Neural cell (in vitro differentiated cells): Measurements from ENCODE around the gene YPEL2. TPM values are rescaled to one million over a fixed set of nuclear protein-coding genes. Genes with fewer than 3 reads are reported as not detected.

ENCODE experiments used
- H2AFZ ChIP-seq: fragments of 200-600, 300-800 bp; sonication (generic), shearing (Covaris generic); 2 replicates; pipeline ENCODE4 v1.6.0; 2014; ENCODE audit warnings: low read depth, mild to moderate bottlenecking, antibody characterized with exemption, low read length, moderate library complexity
- H3F3A ChIP-seq: fragments of 200-600 bp; shearing (Covaris generic); 2 replicates; pipeline ENCODE4 v1.6.1; 2016; ENCODE audit warnings: mild to moderate bottlenecking, moderate library complexity, mixed read lengths, antibody characterized with exemption, low read length; ENCODE audit not compliant: insufficient read depth, poor library complexity, severe bottlenecking
- H3K27ac ChIP-seq: fragments of 200-600, 300-800 bp; sonication (generic), shearing (Covaris generic); 2 replicates; pipeline ENCODE4 v1.5.1; 2014; ENCODE audit warnings: mild to moderate bottlenecking, low read length, moderate library complexity
- H3K27me3 ChIP-seq: fragments of 300-800, 200-600 bp; sonication (generic), shearing (Covaris generic); 2 replicates; pipeline ENCODE4 v1.6.0; 2014; ENCODE audit warnings: mild to moderate bottlenecking, low read depth, low read length, moderate library complexity; ENCODE audit not compliant: insufficient read depth
- H3K36me3 ChIP-seq: fragments of 300-800, 200-600 bp; sonication (generic), shearing (Covaris generic); 2 replicates; pipeline ENCODE4 v1.5.1; 2014; ENCODE audit warnings: mild to moderate bottlenecking, antibody characterized with exemption, low read length, moderate library complexity; ENCODE audit not compliant: insufficient read depth
- H3K4me2 ChIP-seq: fragments of 300-800, 200-600 bp; sonication (generic), shearing (Covaris generic); 2 replicates; pipeline ENCODE4 v1.6.0; 2014; ENCODE audit warnings: mild to moderate bottlenecking, low read length
- H3K4me3 ChIP-seq: fragments of 300-800, 200-600 bp; sonication (generic), shearing (Covaris generic); 2 replicates; pipeline ENCODE4 v1.5.1; 2014; ENCODE audit warnings: mild to moderate bottlenecking, low read length, moderate library complexity
- H3K79me2 ChIP-seq: fragments of 200-600 bp; shearing (Covaris generic); replicated peaks from 2 replicates; pipeline ENCODE4 v1.6.0; 2014; ENCODE audit warnings: mild to moderate bottlenecking, low read length, moderate library complexity; ENCODE audit not compliant: insufficient read depth
- H3K9ac ChIP-seq: fragments of 300-800, 200-600 bp; sonication (generic), shearing (Covaris generic); 2 replicates; pipeline ENCODE4 v1.6.1; 2016; ENCODE audit warnings: mild to moderate bottlenecking, low read length, mixed read lengths
- H3K9me2 ChIP-seq: fragments of 200-600 bp; shearing (Covaris generic); 2 replicates; pipeline ENCODE4 v1.6.1; 2016; ENCODE audit warnings: mild to moderate bottlenecking, low read length, mixed read lengths; ENCODE audit not compliant: insufficient read depth
- H3K9me3 ChIP-seq: fragments of 200-600, 300-800 bp; sonication (generic), shearing (Covaris generic); 2 replicates; pipeline ENCODE4 v1.6.1; 2016; ENCODE audit warnings: mild to moderate bottlenecking, mixed run types, low read length, moderate library complexity, mixed read lengths
- H4K20me1 ChIP-seq: fragments of 200-600 bp; shearing (Covaris generic); 2 replicates; pipeline ENCODE4 v1.6.1; 2016; ENCODE audit warnings: mild to moderate bottlenecking, mixed run types; ENCODE audit not compliant: insufficient read depth
- CTCF ChIP-seq: fragments of 450-650 bp; IDR thresholded peaks from 2 replicates; pipeline ENCODE4 v1.5.1; 2014; ENCODE audit warnings: antibody characterized with exemption, mild to moderate bottlenecking, moderate library complexity; ENCODE audit not compliant: poor library complexity, severe bottlenecking
- EP300 ChIP-seq: fragments of 450-650 bp; conservative IDR thresholded peaks from 2 replicates; pipeline ENCODE4 v1.6.1; 2014; ENCODE audit warnings: antibody characterized with exemption, mild to moderate bottlenecking, moderate library complexity; ENCODE audit not compliant: poor library complexity, severe bottlenecking
- EZH2 ChIP-seq: fragments of 200-600, 300-800 bp; shearing (Covaris generic), sonication (generic); IDR thresholded peaks from 2 replicates; pipeline ENCODE4 v1.6.1; 2014; ENCODE audit warnings: antibody characterized with exemption, low read length, borderline replicate concordance, mild to moderate bottlenecking; ENCODE audit not compliant: insufficient read depth, poor library complexity, severe bottlenecking
- MXI1 ChIP-seq: fragments of 450-650 bp; conservative IDR thresholded peaks from 2 replicates; pipeline ENCODE4 v1.6.1; 2014; ENCODE audit warnings: antibody characterized with exemption, mild to moderate bottlenecking; ENCODE audit not compliant: poor library complexity, severe bottlenecking
- POLR2AphosphoS5 ChIP-seq: IDR thresholded peaks from 2 replicates; pipeline ENCODE4 v1.6.1; 2012
- RAD21 ChIP-seq: fragments of 450-650 bp; conservative IDR thresholded peaks from 2 replicates; pipeline ENCODE4 v1.6.1; 2014; ENCODE audit warnings: antibody characterized with exemption, mild to moderate bottlenecking, moderate library complexity
- REST ChIP-seq: IDR thresholded peaks from 2 replicates; pipeline ENCODE4 v1.6.1; 2012; ENCODE audit warnings: borderline replicate concordance
- SMC3 ChIP-seq: fragments of 450-650 bp; conservative IDR thresholded peaks from 2 replicates; pipeline ENCODE4 v1.6.1; 2014; ENCODE audit warnings: antibody characterized with exemption, mild to moderate bottlenecking, moderate library complexity; ENCODE audit not compliant: poor library complexity
- TAF1 ChIP-seq: IDR thresholded peaks from 2 replicates; pipeline ENCODE4 v1.6.1; 2012; ENCODE audit warnings: low read depth
- polyA plus RNA-seq: library from polyadenylated mRNA; depleted of rRNA; stranded (reverse); fragments of >200 nt; gene quantifications from 2 replicates; pipeline ENCODE4 v1.2.3, GENCODE V29; 2014

The YPEL2 gene
- polyA plus RNA-seq, 1 donor from 2014 or later = 17.0 TPM

DNA sequence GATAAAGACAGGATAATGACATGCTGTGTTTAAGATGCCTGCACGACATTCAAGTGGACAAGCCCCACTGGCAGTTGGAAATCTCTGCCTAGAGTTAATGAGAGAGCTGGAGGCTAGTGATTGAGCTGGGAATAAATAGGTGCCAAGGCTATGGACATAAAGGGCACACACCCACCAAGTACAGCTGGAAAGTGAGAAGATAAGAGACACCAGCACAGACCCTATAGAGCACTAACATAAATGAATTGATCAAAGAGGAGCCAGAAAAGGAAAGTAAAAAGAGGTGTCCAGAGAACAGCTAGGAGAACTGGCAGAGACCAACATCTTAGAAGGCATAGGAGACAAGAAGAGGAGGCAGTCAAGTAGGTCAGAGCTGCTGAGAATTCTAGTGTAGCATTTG, 101.2 kb downstream of the YPEL2 start:
- H3K36me3 ChIP-seq = no peaks in the 10 kb centered on the region
- no peaks in the 10 kb centered on the region for H3F3A ChIP-seq
- TF ChIP-seq EP300 (no peak), MXI1 (no peak), REST (no peak), RAD21 (no peak), TAF1 (no peak), SMC3 (no peak)
- peaks cover 3% of the 10 kb centered on the region for H3K9me3 ChIP-seq
- H3K9ac ChIP-seq = no peak overlapping the region
- no peak overlapping the region for H3K27ac ChIP-seq
- H3K79me2 ChIP-seq = no peaks in the 10 kb centered on the region
- H4K20me1 ChIP-seq = no peaks in the 10 kb centered on the region
- H3K27me3 ChIP-seq = no peaks in the 10 kb centered on the region
- H3K4me2 ChIP-seq = no peak overlapping the region
- H3K9me2 ChIP-seq = no peaks in the 10 kb centered on the region
- H2AFZ ChIP-seq = no peak overlapping the region
- no peak overlapping the region for H3K4me3 ChIP-seq

DNA sequence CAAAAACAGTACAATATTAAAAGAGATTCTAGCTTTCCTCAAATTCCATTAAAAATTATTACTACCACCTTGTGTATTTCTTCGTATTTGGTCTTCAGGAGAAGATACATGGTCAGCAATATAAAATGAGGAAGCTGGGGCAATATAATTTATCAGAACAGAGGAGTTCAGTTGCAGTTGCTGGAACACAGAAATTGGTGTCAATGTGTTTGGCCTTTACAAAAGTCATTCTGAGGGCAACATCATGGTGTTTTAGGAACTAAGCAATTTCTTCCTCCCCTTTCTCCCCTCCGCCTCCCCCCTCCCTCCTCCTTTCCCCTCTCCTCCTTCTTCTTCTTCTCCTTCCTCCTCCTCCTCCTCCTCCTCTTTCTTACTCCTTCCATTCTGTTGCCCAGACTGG, 102.1 kb downstream of the YPEL2 start:
- Histone ChIP-seq H2AFZ (no peak overlapping the region), H3K27me3 (no peaks in the 10 kb centered on the region), H3K4me3 (no peak overlapping the region), H4K20me1 (no peaks in the 10 kb centered on the region), H3K4me2 (no peak overlapping the region), H3K36me3 (no peaks in the 10 kb centered on the region), H3K79me2 (no peaks in the 10 kb centered on the region), H3K9ac (no peak overlapping the region), H3F3A (no peaks in the 10 kb centered on the region), H3K9me3 (peaks cover 3% of the 10 kb centered on the region), H3K9me2 (no peaks in the 10 kb centered on the region), H3K27ac (no peak overlapping the region)
- no peak for TF ChIP-seq SMC3
- TF ChIP-seq EP300 = no peak
- TF ChIP-seq EZH2 = no peak
- no peak for TF ChIP-seq TAF1
- no peak for TF ChIP-seq CTCF
- no peak for TF ChIP-seq REST
- no peak for TF ChIP-seq POLR2AphosphoS5
- TF ChIP-seq RAD21 = no peak
- TF ChIP-seq MXI1 = no peak
